Forelimb muscle (tissue), 1 donor: Measurements from ENCODE around the gene MTHFS. TPM values are rescaled to one million over a fixed set of nuclear protein-coding genes. Genes with fewer than 3 reads are reported as not detected.
"Not testable (repeated sequence)": the region's sequence is repeated elsewhere in the genome, so short reads cannot be mapped to it uniquely, and the experiment has no call there.

ENCODE experiments used
- DNase-seq: peaks from one replicate; pipeline ENCODE4 v3.0.0-alpha.2; 2013; ENCODE audit warnings: low read depth
- polyA plus RNA-seq: library from polyadenylated mRNA; unstranded; fragments of 120-200 nt; gene quantifications from one replicate; pipeline ENCODE4 v1.2.1, GENCODE V29; 2013; ENCODE audit not compliant: insufficient read length

MTHFS gene
- polyA plus RNA-seq, 1 donor, result 20.8 TPM

GRCh38 chr15:79915776-79916501 lies 19.1 kb upstream of the MTHFS start:
- DNase-seq, result not testable (repeated sequence)

GRCh38 chr15:79914728-79915127 lies 17.9 kb upstream of the MTHFS start:
- no peak for DNase-seq

GRCh38 chr15:79909556-79910335 lies 12.9 kb upstream of the MTHFS start:
- DNase-seq, result not testable (repeated sequence)

GRCh38 chr15:79904271-79904670 lies 7.5 kb upstream of the MTHFS start:
- no peak for DNase-seq

GRCh38 chr15:79903626-79904025 lies 6.8 kb upstream of the MTHFS start:
- no peak for DNase-seq

- DNase-seq, result no peak
These were observed 6.3 kb upstream of the MTHFS start for GRCh38 chr15:79903144-79903543.

- no peak for DNase-seq
These were observed 5.1 kb upstream of the MTHFS start for GRCh38 chr15:79901958-79902357.

- not testable (repeated sequence) for DNase-seq
These were observed 4.1 kb upstream of the MTHFS start for GRCh38 chr15:79900818-79901378.

GRCh38 chr15:79900087-79900486 lies 3.3 kb upstream of the MTHFS start:
- DNase-seq, result no peak

GRCh38 chr15:79898786-79899185 lies 2.0 kb upstream of the MTHFS start:
- not testable (repeated sequence) for DNase-seq

- DNase-seq, result no peak
These were observed 1.6 kb upstream of the MTHFS start for GRCh38 chr15:79898369-79898768.

GRCh38 chr15:79897701-79898113 lies 893 bp upstream of the MTHFS start:
- DNase-seq, result no peak

- no peak for DNase-seq
These were observed 515 bp upstream of the MTHFS start for GRCh38 chr15:79897380-79897678.

- DNase-seq, result no peak
These were observed 632 bp downstream of the MTHFS start for GRCh38 chr15:79896131-79896633.

- DNase-seq, result no peak
These were observed 9.5 kb downstream of the MTHFS start for GRCh38 chr15:79887054-79887930.

GRCh38 chr15:79886124-79886523 lies 10.7 kb downstream of the MTHFS start:
- DNase-seq, result no peak

- no peak for DNase-seq
These were observed 12.6 kb downstream of the MTHFS start for GRCh38 chr15:79884204-79884596.

GRCh38 chr15:79883579-79884203 lies 13.1 kb downstream of the MTHFS start:
- no peak for DNase-seq

GRCh38 chr15:79881668-79882067 lies 15.1 kb downstream of the MTHFS start:
- DNase-seq, result no peak

- DNase-seq, result no peak
These were observed 15.6 kb downstream of the MTHFS start for GRCh38 chr15:79881254-79881653.

- no peak for DNase-seq
These were observed 18.6 kb downstream of the MTHFS start for GRCh38 chr15:79878078-79878705.
